NOMO-1 (cell line): ENCODE results near the gene PIK3R2.
A peak's percentile ranks its signal among the peaks of the same experiment; 100 is the strongest.
"Not testable (repeated sequence)": the region's sequence is repeated elsewhere in the genome, so short reads cannot be mapped to it uniquely, and the experiment has no call there.

Experiments
- DNase-seq, 2 experiments: peaks; one replicate each; lab custom pipeline; 2025; ENCODE audit not compliant: unreplicated experiment in 2 of 2; lab: John Stamatoyannopoulos, UW

The PIK3R2 gene

GRCh38 chr19:18152817-18153555 is at the start of gene PIK3R2:
Gene PIK3R2 (plus strand): TSS chr19:18153163. CDS start chr19:18155880, 2,717 bp downstream.
- peak; percentile 97 to 98 for DNase-seq

- DNase-seq = no peak
These were observed 48.2 kb upstream of the PIK3R2 start for GRCh38 chr19:18104793-18105131.

- DNase-seq = not testable (repeated sequence)
These were observed 47.7 kb upstream of the PIK3R2 start for GRCh38 chr19:18105259-18105658.

- DNase-seq = no peak
These were observed 45.7 kb upstream of the PIK3R2 start for GRCh38 chr19:18107235-18107634.

GRCh38 chr19:18108897-18109296 is 44.1 kb upstream of the PIK3R2 start:
- DNase-seq = no peak

GRCh38 chr19:18109341-18109732 is 43.6 kb upstream of the PIK3R2 start:
- DNase-seq = no peak

- peak in 1 of 2 experiments; percentile 32 for DNase-seq
These were observed 43.0 kb upstream of the PIK3R2 start for GRCh38 chr19:18109733-18110608.

GRCh38 chr19:18110609-18111232 is 42.2 kb upstream of the PIK3R2 start:
- DNase-seq = no peak

- DNase-seq = peak; percentile 61 to 66
These were observed 39.9 kb upstream of the PIK3R2 start for GRCh38 chr19:18112989-18113478.

- DNase-seq = no peak
These were observed 39.1 kb upstream of the PIK3R2 start for GRCh38 chr19:18113827-18114226.

GRCh38 chr19:18114483-18114882 is 38.5 kb upstream of the PIK3R2 start:
- DNase-seq = no peak

GRCh38 chr19:18117364-18117691 is 35.6 kb upstream of the PIK3R2 start:
- no peak for DNase-seq

GRCh38 chr19:18117692-18118378 is 35.1 kb upstream of the PIK3R2 start:
- DNase-seq = peak; percentile 83 to 93

GRCh38 chr19:18118420-18119012 is 34.4 kb upstream of the PIK3R2 start:
- no peak for DNase-seq

GRCh38 chr19:18119013-18119716 is 33.8 kb upstream of the PIK3R2 start:
- no peak for DNase-seq

GRCh38 chr19:18119717-18120105 is 33.3 kb upstream of the PIK3R2 start:
- no peak for DNase-seq

GRCh38 chr19:18120127-18120526 is 32.8 kb upstream of the PIK3R2 start:
- no peak for DNase-seq

GRCh38 chr19:18121166-18121565 is 31.8 kb upstream of the PIK3R2 start:
- no peak for DNase-seq

- DNase-seq = no peak
These were observed 30.5 kb upstream of the PIK3R2 start for GRCh38 chr19:18122424-18122823.
